HG02763 (cell line): Measurements from ENCODE around the gene ELMO2.

ENCODE experiments used
- ATAC-seq: cut with Tn5 transposase; IDR thresholded peaks from one replicate; pipeline ENCODE4 v1.9.1; 2021; ENCODE audit warnings: mild to moderate bottlenecking, moderate library complexity; ENCODE audit not compliant: unreplicated experiment

Gene ELMO2

GRCh38 chr20:46334303-46334904, 72.0 kb downstream of the ELMO2 start:
- no peak for ATAC-seq

DNA sequence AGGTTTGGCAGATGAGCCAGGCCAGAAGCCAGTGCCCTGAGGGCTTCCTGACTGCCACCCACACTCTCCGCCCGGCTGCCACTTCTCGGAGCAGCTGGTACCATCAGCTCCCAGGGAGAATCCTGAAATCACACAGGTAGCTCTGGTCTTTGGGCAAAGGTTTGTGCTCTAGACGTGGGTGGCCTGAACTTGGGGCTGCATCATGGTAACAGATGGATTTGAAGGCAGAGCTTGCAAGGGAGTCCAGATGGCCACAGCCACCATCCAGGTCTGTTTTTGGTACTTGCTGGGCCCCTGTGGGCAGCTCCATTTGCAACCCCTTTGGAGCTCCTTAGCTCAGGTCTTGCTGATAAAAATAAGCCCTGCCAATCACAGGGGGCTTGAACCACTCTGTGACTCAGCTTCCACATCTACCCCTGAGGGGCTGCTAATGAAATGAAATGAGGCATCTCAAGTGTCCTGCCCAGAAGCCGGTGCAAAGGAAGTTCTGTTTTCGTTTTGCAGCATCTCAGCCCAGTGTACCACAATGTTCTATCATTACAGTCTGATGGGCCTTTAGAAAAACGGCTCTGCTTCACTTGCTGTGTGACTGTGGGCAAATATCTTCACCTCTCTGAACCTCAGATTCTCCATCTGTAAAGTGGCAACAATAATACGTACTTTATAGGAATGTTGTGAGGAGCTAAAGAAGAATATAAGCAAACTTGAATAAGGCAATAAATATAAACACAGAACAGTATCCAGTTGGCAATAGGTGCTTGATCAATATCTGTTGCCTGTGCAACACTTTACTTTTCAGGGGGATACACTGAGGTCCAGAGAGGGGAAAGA, 73.0 kb downstream of the ELMO2 start:
- ATAC-seq: no peak

DNA sequence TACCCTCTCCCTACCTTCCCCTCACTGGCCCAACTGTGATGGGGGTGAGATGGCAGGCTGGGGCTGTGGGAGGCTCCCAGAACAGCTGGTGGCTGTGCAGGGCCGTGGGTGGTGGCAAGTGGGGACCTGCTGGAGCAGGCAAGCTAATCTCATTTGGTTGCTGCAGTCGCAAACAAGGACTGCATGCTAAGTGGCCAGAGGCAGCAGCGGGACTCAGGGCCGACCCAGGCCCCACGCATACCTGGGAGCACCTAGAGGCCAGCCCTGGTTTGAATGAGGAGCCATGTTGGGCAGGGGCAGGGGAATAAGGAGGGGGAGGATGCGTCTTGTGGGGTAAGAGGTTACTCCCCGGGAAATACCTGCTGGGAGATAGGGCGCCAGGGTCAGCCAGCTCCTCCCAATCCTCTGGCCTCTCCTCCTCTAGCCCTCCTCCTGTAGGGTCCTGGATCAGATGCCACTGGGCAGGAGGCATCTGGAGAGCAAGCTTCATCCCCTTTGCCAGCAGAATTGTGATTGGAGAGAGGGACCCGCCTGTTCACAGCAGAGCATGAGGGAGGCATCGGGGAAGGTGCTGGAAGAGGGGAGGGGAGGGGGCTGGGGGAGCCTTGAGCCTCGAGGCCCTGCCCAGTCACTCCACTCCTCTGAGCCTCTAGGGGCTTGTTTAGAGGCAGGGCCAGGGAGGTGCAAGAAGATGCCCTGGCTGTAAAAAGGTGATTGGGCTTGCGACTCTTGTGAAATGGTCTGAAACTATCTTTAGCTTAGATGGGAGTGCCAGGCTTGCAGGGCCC, 73.8 kb downstream of the ELMO2 start:
- ATAC-seq: no peak

- ATAC-seq: no peak
Measured at GRCh38 chr20:46331611-46332361, 74.6 kb downstream of the ELMO2 start.

DNA sequence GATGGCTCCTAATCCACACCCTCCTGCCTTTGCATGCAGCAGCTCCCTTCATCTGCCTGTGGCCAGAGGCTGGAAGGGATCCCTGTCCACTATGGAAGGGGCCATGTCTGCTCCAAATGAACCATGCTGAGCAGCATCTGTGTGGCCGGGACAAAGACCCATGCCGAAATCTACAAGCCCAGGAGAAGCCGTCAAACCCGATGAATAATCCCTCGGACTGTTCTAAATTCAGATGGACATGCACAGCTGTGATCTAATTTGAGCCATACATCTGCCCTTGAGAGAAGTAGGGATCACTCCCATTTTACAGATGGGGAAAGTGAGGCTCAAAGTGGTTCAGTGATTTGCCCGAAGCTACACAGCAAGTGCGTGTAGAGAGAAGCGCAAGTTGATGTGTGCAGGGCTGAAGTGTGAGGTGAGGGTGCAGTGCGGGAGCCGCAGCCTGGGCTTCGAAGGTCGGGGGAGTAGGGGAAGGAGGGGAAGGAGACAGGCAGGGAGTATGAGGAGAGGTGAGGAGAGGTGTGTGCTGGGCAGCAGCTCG, 75.5 kb downstream of the ELMO2 start:
- ATAC-seq: no peak

GRCh38 chr20:46330072-46330763, 76.2 kb downstream of the ELMO2 start:
- ATAC-seq: no peak

- no peak for ATAC-seq
Measured at GRCh38 chr20:46328200-46328882, 78.1 kb downstream of the ELMO2 start.

DNA sequence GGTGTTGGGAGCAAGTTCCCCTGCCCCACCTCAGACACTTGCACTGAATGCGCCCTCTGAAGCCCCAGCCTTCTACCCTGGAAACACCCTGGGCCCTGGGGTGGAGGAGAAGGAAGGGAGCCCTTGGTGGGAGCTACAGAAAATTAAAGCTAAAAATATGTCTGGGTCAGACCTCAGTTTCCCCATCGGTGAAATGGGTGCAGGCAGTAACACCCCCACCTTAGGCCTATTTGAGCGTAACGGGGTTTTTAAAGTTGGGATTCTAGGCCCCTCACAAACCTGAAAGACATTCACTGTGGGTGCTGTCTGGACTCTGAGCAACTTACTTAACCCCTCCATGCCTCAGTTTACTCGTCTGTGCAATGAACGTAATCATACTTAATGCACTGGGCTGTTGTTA, 78.9 kb downstream of the ELMO2 start:
- ATAC-seq: no peak

GRCh38 chr20:46325789-46326188, 80.6 kb downstream of the ELMO2 start:
- ATAC-seq: no peak

- ATAC-seq: no peak
Measured at GRCh38 chr20:46324960-46325703, 81.3 kb downstream of the ELMO2 start.

DNA sequence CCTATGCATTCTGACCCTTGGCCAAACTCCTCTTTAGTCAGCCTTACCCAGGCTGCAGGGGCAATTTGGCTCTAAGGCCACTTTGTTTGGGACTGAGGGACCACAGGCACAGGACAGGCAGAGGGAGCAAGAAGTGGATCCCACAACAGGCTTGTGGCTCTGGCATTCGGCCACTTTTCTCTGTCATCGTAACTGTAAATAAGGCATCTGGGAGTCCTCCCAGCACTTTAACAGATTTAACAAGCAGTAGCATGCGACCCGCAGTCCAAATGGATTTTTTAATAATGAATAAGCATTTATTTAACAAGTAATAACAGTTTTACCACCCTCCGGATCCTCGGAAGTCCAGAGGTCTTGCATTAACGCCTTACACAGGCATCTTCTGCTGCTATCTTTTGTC, 82.0 kb downstream of the ELMO2 start:
- ATAC-seq: no peak

- ATAC-seq: no peak
Measured at GRCh38 chr20:46323557-46323956, 82.9 kb downstream of the ELMO2 start.

- ATAC-seq: no peak
Measured at GRCh38 chr20:46322641-46323040, 83.8 kb downstream of the ELMO2 start.

- ATAC-seq: no peak
Measured at GRCh38 chr20:46317685-46318177, 88.7 kb downstream of the ELMO2 start.

GRCh38 chr20:46316984-46317684, 89.3 kb downstream of the ELMO2 start:
- no peak for ATAC-seq
